Loucy (cell line): Measurements from ENCODE around the gene ELMO1.

ENCODE experiments used
- CTCF ChIP-seq: fragments of 200-600 bp; sonication (generic); conservative IDR thresholded peaks from 2 replicates; pipeline ENCODE4 v1.5.1; 2014; ENCODE audit warnings: mild to moderate bottlenecking, antibody characterized with exemption, low read length
- EZH2phosphoT487 ChIP-seq: fragments of 200-600 bp; IDR thresholded peaks from 2 replicates; pipeline ENCODE4 v1.6.1; 2018; ENCODE audit warnings: antibody characterized with exemption, mild to moderate bottlenecking, moderate library complexity, borderline replicate concordance

GRCh38 chr7:37371755-37372154, 76.9 kb downstream of the ELMO1 start:
- no peak for TF ChIP-seq CTCF
- TF ChIP-seq EZH2phosphoT487: no peak
